Mucosa of rectum (tissue), 2 donors: ENCODE results near the gene TP63.

ENCODE experiments used
- H3K27ac ChIP-seq, 2 donors: one replicate each; pipeline ENCODE4 v1.7.0; 2013; ENCODE audit warnings: inconsistent platforms in 2 of 2, low read depth in 2 of 2, low read length in 2 of 2
- H3K27me3 ChIP-seq, 2 donors: one replicate each; pipeline ENCODE4 v1.7.0; 2013; ENCODE audit warnings: low read length in 2 of 2; ENCODE audit not compliant: control insufficient read depth in 2 of 2, insufficient read depth in 2 of 2
- H3K36me3 ChIP-seq, 2 donors: one replicate each; pipeline ENCODE4 v1.7.0; 2013; ENCODE audit warnings: low read length in 2 of 2; ENCODE audit not compliant: control insufficient read depth in 2 of 2, insufficient read depth in 2 of 2
- H3K4me1 ChIP-seq, 2 donors: one replicate each; pipeline ENCODE4 v1.7.0; 2013; ENCODE audit warnings: low read length in 2 of 2, mild to moderate bottlenecking in 1 of 2; ENCODE audit not compliant: control insufficient read depth in 2 of 2, insufficient read depth in 2 of 2
- H3K4me3 ChIP-seq, 2 donors: one replicate each; pipeline ENCODE4 v1.7.0; 2013; ENCODE audit warnings: low read length in 2 of 2
- H3K9ac ChIP-seq, 2 donors: one replicate each; pipeline ENCODE4 v1.7.0; 2013; ENCODE audit warnings: low read length in 2 of 2, low read depth in 1 of 2, mild to moderate bottlenecking in 1 of 2
- H3K9me3 ChIP-seq, 2 donors: one replicate each; pipeline ENCODE4 v1.7.0; 2013; ENCODE audit warnings: low read length in 2 of 2; ENCODE audit not compliant: control insufficient read depth in 2 of 2
- donor health status: healthy.
- donor health status: Normal muscosa, but diverticular disease.

TP63 gene

DNA sequence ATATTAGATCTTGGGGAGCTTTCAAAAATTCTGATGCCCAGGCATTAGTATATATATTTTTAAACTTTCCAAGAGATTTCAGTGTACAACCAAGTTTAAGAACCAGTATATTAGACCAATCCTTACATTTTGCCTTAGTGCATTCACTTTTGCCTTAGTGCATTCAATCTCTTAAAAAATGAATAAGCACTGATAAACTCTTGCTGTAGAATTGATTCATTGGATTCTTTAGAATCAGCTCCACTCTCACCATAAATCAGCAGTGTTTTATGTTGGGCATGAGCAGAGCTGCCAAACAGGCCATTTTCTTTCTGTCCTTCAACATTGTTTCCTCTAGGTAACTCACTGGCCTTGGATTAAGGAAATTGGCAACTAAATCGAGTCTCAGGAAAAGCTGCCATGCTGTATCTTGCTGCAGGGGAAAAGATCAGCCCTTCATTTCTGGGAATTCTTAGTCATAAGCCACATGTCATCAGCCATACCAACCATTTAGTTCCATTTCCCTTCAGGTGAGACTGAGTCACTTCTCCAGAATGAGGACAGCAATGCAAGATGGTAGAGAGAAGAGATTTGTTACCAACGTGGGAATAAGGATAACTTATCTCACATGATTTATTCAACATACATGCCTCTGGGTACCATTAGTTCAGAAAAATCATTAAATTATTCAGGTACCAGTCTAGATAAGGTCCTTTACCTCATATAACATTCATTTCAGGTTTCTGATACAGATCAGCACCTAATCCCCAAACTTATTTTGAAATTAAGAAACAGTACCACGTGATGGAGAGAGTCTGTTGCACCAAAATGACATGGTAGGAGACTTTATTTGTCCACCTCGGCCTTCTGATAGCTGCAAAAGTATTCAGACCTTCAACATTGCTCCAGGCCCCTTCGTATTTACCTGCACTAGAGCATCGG lies 297.0 kb downstream of the TP63 start:
- no peak overlapping the region for H3K9ac ChIP-seq
- H3K27me3 ChIP-seq: no peaks in the 10 kb centered on the region
- no peaks in the 10 kb centered on the region for H3K4me1 ChIP-seq
- no peak overlapping the region for H3K4me3 ChIP-seq
- no peaks in the 10 kb centered on the region for H3K9me3 ChIP-seq
- H3K36me3 ChIP-seq: no peaks in the 10 kb centered on the region
- no peak overlapping the region for H3K27ac ChIP-seq

DNA sequence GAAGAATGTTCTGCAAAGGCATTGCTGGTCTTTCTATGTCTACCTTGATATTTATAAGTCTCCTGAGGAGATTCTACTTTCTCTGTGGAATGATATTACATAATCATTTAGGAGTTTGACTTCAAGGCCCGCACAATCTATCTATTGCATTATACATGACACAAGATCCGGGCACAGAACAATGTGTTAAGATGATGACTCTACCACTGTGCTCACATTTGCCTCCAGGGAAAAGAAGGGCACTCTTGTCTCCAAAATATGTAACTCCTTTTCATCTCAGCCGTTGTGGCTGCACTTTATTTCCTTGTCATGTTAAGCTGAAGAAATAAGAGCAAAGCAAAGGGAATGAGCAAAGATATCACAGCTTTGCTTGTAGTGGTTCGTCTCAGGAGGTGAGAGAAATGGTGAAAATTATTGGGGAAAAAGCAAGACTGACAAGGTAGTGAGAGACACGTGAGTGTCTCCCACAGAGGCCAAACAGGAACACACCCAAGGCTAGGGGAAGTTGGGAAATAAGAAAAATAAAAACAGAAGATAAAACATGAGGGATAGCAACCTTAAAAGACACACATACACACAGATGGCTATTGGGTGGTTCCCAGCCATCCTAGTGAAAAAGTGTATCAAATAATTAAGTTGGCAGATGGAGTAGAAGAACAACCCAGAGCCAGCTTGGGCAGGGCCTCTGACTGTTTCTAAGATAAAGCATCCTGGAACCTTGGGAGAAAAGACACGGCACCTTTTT lies 305.2 kb downstream of the TP63 start:
- Histone ChIP-seq H3K9ac (no peak overlapping the region), H3K27ac (no peak overlapping the region), H3K4me3 (no peak overlapping the region), H3K27me3 (no peaks in the 10 kb centered on the region), H3K4me1 (peaks cover 0 to under 1% of the 10 kb centered on the region in 2 donors), H3K9me3 (no peaks in the 10 kb centered on the region), H3K36me3 (no peaks in the 10 kb centered on the region)

GRCh38 chr3:189937302-189938127 lies 306.3 kb downstream of the TP63 start:
- Histone ChIP-seq H3K27ac (no peak overlapping the region), H3K4me3 (no peak overlapping the region), H3K36me3 (no peaks in the 10 kb centered on the region), H3K27me3 (no peaks in the 10 kb centered on the region), H3K4me1 (peaks cover 0 to 6% of the 10 kb centered on the region in 2 donors), H3K9me3 (no peaks in the 10 kb centered on the region), H3K9ac (no peak overlapping the region)

DNA sequence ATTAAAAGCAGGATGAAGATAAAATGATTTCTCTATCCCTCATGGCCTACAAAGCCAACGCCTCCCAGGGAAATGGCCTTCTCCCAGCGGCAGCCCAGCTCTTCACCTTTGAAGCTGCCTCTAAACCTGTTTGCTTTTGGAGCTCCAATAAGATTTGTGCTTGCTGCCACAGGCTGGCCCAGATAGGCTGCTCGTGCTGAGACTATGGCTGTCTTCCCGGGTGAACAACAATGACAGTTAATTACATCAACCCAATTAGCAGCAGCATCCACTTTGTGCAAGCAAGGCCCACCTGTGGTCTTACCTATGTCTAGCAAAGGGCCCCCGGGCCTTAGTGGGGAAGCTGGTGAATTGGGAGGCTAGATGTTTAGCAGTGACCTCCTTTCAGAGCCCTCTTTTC lies 309.9 kb downstream of the TP63 start:
- peak overlapping the region; percentile 23 to 59 for H3K27ac ChIP-seq
- H3K9me3 ChIP-seq: no peaks in the 10 kb centered on the region
- no peak overlapping the region for H3K9ac ChIP-seq
- peaks cover 3 to 20% of the 10 kb centered on the region in 2 donors for H3K4me1 ChIP-seq
- no peak overlapping the region for H3K4me3 ChIP-seq
- H3K36me3 ChIP-seq: no peaks in the 10 kb centered on the region
- no peaks in the 10 kb centered on the region for H3K27me3 ChIP-seq

GRCh38 chr3:189941679-189942078 lies 310.5 kb downstream of the TP63 start:
- H3K27me3 ChIP-seq: no peaks in the 10 kb centered on the region
- H3K9me3 ChIP-seq: no peaks in the 10 kb centered on the region
- H3K9ac ChIP-seq: no peak overlapping the region
- no peaks in the 10 kb centered on the region for H3K36me3 ChIP-seq
- no peak overlapping the region for H3K4me3 ChIP-seq
- peak overlapping the region; percentile 23 to 59 for H3K27ac ChIP-seq
- H3K4me1 ChIP-seq: peaks cover 3 to 20% of the 10 kb centered on the region in 2 donors

- Histone ChIP-seq H3K4me3 (no peak overlapping the region), H3K9ac (no peak overlapping the region), H3K9me3 (no peaks in the 10 kb centered on the region), H3K27ac (peak overlapping the region; percentile 16 to 78), H3K4me1 (peaks cover 3 to 20% of the 10 kb centered on the region in 2 donors), H3K36me3 (no peaks in the 10 kb centered on the region), H3K27me3 (no peaks in the 10 kb centered on the region)
Measured at GRCh38 chr3:189942948-189943347, 311.8 kb downstream of the TP63 start.

- H3K9ac ChIP-seq: peak overlapping the region in 1 of 2 donors; percentile 42
- H3K4me3 ChIP-seq: peak overlapping the region; percentile 41 to 43
- no peaks in the 10 kb centered on the region for H3K27me3 ChIP-seq
- H3K9me3 ChIP-seq: no peaks in the 10 kb centered on the region
- H3K36me3 ChIP-seq: no peaks in the 10 kb centered on the region
- H3K27ac ChIP-seq: peak overlapping the region; percentile 74 to 78
- H3K4me1 ChIP-seq: peaks cover 3 to 24% of the 10 kb centered on the region in 2 donors
Measured at GRCh38 chr3:189944285-189945145, 313.3 kb downstream of the TP63 start.

GRCh38 chr3:189945935-189946709 lies 314.9 kb downstream of the TP63 start:
- H3K27me3 ChIP-seq: no peaks in the 10 kb centered on the region
- H3K4me1 ChIP-seq: peaks cover 3 to 24% of the 10 kb centered on the region in 2 donors
- no peak overlapping the region for H3K4me3 ChIP-seq
- no peak overlapping the region for H3K27ac ChIP-seq
- no peaks in the 10 kb centered on the region for H3K36me3 ChIP-seq
- H3K9me3 ChIP-seq: no peaks in the 10 kb centered on the region
- H3K9ac ChIP-seq: no peak overlapping the region
